GM19397 (cell line): ENCODE measurements around the gene KRT28.

ENCODE experiments used
- ATAC-seq: cut with Tn5 transposase; IDR thresholded peaks from one replicate; pipeline ENCODE4 v1.9.1; 2021; ENCODE audit warnings: mild to moderate bottlenecking, moderate library complexity; ENCODE audit not compliant: unreplicated experiment

Gene KRT28

GRCh38 chr17:40799859-40800258 lies at the start of gene KRT28:
KRT28 (minus strand) TSS chr17:40799959; CDS start chr17:40799893, 66 bp downstream.
- ATAC-seq, result no peak

- no peak for ATAC-seq
These were observed 49.0 kb upstream of the KRT28 start for GRCh38 chr17:40848583-40849235.

- no peak for ATAC-seq
These were observed 46.9 kb upstream of the KRT28 start for GRCh38 chr17:40846515-40847144.

- no peak for ATAC-seq
These were observed 44.9 kb upstream of the KRT28 start for GRCh38 chr17:40844671-40845107.

- ATAC-seq, result no peak
These were observed 43.5 kb upstream of the KRT28 start for GRCh38 chr17:40843242-40843641.

GRCh38 chr17:40841246-40841645 lies 41.5 kb upstream of the KRT28 start:
- ATAC-seq, result no peak

GRCh38 chr17:40839194-40839593 lies 39.4 kb upstream of the KRT28 start:
- ATAC-seq, result no peak

- no peak for ATAC-seq
These were observed 36.3 kb upstream of the KRT28 start for GRCh38 chr17:40836020-40836419.

- no peak for ATAC-seq
These were observed 34.1 kb upstream of the KRT28 start for GRCh38 chr17:40833882-40834281.

GRCh38 chr17:40832840-40833239 lies 33.1 kb upstream of the KRT28 start:
- no peak for ATAC-seq

GRCh38 chr17:40830085-40830776 lies 30.5 kb upstream of the KRT28 start:
- ATAC-seq, result no peak

- no peak for ATAC-seq
These were observed 28.8 kb upstream of the KRT28 start for GRCh38 chr17:40828454-40829044.

GRCh38 chr17:40827746-40828453 lies 28.1 kb upstream of the KRT28 start:
- ATAC-seq, result no peak

GRCh38 chr17:40825599-40825998 lies 25.8 kb upstream of the KRT28 start:
- no peak for ATAC-seq

GRCh38 chr17:40824015-40824832 lies 24.5 kb upstream of the KRT28 start:
- ATAC-seq, result no peak

- no peak for ATAC-seq
These were observed 22.5 kb upstream of the KRT28 start, which contains the start of gene KRT10 for GRCh38 chr17:40822132-40822812. KRT10 (minus strand) TSS chr17:40822614; CDS start chr17:40822585, 29 bp downstream.

- no peak for ATAC-seq
These were observed 21.8 kb upstream of the KRT28 start for GRCh38 chr17:40821536-40821935.

- no peak for ATAC-seq
These were observed 20.6 kb upstream of the KRT28 start for GRCh38 chr17:40820228-40820838.

- ATAC-seq, result no peak
These were observed 19.9 kb upstream of the KRT28 start for GRCh38 chr17:40819528-40820125.
